Kidney epithelial cell (primary cell): Measurements from ENCODE around the gene RNF152. TPM values are rescaled to one million over a fixed set of nuclear protein-coding genes. Genes with fewer than 3 reads are reported as not detected.

Experiments used
- DNase-seq: peaks from one replicate; pipeline ENCODE4 v3.0.0-alpha.2; 2010; ENCODE audit warnings: low read depth
- H3K27me3 ChIP-seq: 2 replicates; pipeline ENCODE4 v1.6.0; 2011; ENCODE audit warnings: low read length; ENCODE audit not compliant: control insufficient read depth, insufficient read depth
- H3K36me3 ChIP-seq: 2 replicates; pipeline ENCODE4 v1.5.1; 2011; ENCODE audit warnings: low read length; ENCODE audit not compliant: control insufficient read depth, insufficient read depth
- H3K4me3 ChIP-seq: 2 replicates; pipeline ENCODE4 v1.5.1; 2011; ENCODE audit warnings: low read depth, mild to moderate bottlenecking, control low read depth, low read length
- total RNA-seq: library from RNA; depleted of rRNA; stranded (reverse); fragments of >200 nt; gene quantifications from 2 replicates; pipeline ENCODE4 v1.2.3, GENCODE V29; 2015
- TF ChIP-seq, protein P1 (sequence below): IDR thresholded peaks from 2 replicates; pipeline ENCODE4 v1.5.1; 2011; ENCODE audit warnings: mild to moderate bottlenecking, moderate library complexity, low read length, control low read depth, inconsistent platforms; ENCODE audit not compliant: insufficient read depth, poor library complexity, severe bottlenecking

The RNF152 gene
- total RNA-seq, 1 donor from 2014 or later, result 10.2 TPM

DNA sequence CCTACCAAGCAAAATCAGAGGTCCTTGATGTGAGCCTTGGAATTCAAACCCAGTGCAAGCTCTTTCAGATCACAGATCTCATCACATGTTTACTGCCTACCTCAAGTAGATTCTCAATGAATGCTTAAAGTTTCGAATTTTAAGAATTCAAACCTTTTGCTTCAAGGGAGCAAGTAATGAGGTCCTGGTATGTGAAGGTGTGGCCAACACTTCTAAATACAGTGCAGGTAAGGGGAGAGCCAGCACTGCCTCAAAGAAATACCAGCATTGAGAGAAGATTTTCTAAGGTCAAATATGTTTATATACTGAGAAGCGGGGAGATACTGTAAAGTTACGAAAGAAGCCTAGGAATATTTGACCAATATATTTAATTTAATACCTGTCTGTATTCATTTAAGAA is 19.7 kb upstream of the RNF152 start:
- Histone ChIP-seq H3K4me3 (no peak overlapping the region), H3K27me3 (no peaks in the 10 kb centered on the region), H3K36me3 (no peaks in the 10 kb centered on the region)
- no peak for DNase-seq
- TF ChIP-seq, protein P1, sequence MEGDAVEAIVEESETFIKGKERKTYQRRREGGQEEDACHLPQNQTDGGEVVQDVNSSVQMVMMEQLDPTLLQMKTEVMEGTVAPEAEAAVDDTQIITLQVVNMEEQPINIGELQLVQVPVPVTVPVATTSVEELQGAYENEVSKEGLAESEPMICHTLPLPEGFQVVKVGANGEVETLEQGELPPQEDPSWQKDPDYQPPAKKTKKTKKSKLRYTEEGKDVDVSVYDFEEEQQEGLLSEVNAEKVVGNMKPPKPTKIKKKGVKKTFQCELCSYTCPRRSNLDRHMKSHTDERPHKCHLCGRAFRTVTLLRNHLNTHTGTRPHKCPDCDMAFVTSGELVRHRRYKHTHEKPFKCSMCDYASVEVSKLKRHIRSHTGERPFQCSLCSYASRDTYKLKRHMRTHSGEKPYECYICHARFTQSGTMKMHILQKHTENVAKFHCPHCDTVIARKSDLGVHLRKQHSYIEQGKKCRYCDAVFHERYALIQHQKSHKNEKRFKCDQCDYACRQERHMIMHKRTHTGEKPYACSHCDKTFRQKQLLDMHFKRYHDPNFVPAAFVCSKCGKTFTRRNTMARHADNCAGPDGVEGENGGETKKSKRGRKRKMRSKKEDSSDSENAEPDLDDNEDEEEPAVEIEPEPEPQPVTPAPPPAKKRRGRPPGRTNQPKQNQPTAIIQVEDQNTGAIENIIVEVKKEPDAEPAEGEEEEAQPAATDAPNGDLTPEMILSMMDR, result no peak

DNA sequence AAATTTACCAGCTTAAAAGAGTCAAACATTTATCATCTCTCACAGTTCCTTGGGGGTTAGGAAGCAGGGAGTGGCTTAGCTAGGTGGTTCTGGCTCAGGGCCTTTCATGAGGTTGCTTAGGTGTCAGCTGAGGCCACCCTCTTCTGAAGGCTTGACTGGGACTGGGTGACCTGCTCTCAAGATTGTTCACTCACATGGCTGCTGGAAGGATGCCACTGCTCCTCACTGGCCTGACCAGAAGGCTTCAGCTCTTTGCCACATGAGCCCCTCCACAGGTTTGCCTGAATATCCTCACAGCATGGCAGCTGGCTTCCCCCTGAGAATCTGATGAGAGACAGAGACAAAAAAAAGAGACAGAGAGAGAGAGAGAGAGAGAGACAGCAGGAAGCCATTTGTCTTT is 17.3 kb upstream of the RNF152 start:
- no peak overlapping the region for H3K4me3 ChIP-seq
- TF ChIP-seq, protein P1, result no peak
- H3K27me3 ChIP-seq, result no peaks in the 10 kb centered on the region
- H3K36me3 ChIP-seq, result no peaks in the 10 kb centered on the region
- no peak for DNase-seq

DNA sequence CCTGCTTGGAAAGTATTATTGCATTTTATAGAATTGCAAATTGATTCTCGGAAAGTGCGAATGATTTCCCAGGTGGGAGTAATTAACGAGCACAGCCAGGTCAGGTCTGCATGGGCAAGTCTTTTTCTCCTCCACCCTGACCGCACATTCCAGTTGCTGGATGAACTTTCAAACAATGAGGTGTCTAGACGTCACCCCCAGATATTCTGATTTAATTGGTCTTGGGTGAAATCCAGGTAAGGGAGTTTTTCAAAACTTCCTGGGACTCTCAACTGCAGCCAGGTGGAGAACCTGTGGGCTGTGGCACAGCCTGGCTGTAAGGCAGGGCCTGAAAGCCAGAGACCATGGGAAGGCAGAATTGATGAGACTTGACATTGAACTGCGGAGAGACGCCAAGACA is 15.9 kb upstream of the RNF152 start:
- Histone ChIP-seq H3K36me3 (no peaks in the 10 kb centered on the region), H3K4me3 (no peak overlapping the region), H3K27me3 (no peaks in the 10 kb centered on the region)
- DNase-seq, result no peak
- TF ChIP-seq, protein P1, result no peak

- peak; percentile 29 for DNase-seq
- H3K27me3 ChIP-seq, result peaks cover 2% of the 10 kb centered on the region
- H3K36me3 ChIP-seq, result no peaks in the 10 kb centered on the region
- H3K4me3 ChIP-seq, result no peak overlapping the region
- TF ChIP-seq, protein P1, result peak; percentile 96
These were observed 8.6 kb upstream of the RNF152 start for GRCh38 chr18:61901323-61901986.

GRCh38 chr18:61900504-61901281 is 7.9 kb upstream of the RNF152 start:
- TF ChIP-seq, protein P1, result no peak

More at GRCh38 chr18:61900504-61901281, 7.9 kb upstream of the RNF152 start:
- no peak overlapping the region for H3K4me3 ChIP-seq
- H3K27me3 ChIP-seq, result peaks cover 2% of the 10 kb centered on the region
- H3K36me3 ChIP-seq, result no peaks in the 10 kb centered on the region
- no peak for DNase-seq
